Osteocyte (in vitro differentiated cells): ENCODE measurements around the gene DNASE2B. TPM values are rescaled to one million over a fixed set of nuclear protein-coding genes. Genes with fewer than 3 reads are reported as not detected.

Experiments
- DNase-seq: peaks from one replicate; pipeline ENCODE4 v3.0.0; 2021; ENCODE audit warnings: mixed read lengths; ENCODE audit not compliant: unreplicated experiment; ENCODE audit errors: extremely low spot score
- H3K27ac Mint-ChIP-seq: one replicate; pipeline ENCODE4 v1.8.0; 2021; ENCODE audit warnings: mild to moderate bottlenecking, mixed read lengths; ENCODE audit not compliant: unreplicated experiment
- H3K27me3 Mint-ChIP-seq: one replicate; pipeline ENCODE4 v1.8.0; 2021; ENCODE audit warnings: mixed read lengths; ENCODE audit not compliant: unreplicated experiment
- H3K36me3 Mint-ChIP-seq: one replicate; pipeline ENCODE4 v1.8.0; 2021; ENCODE audit warnings: mixed read lengths; ENCODE audit not compliant: unreplicated experiment
- H3K4me1 Mint-ChIP-seq: one replicate; pipeline ENCODE4 v1.8.0; 2021; ENCODE audit warnings: mixed read lengths; ENCODE audit not compliant: unreplicated experiment
- H3K4me3 Mint-ChIP-seq: one replicate; pipeline ENCODE4 v1.8.0; 2021; ENCODE audit warnings: mild to moderate bottlenecking, moderate library complexity, mixed read lengths; ENCODE audit not compliant: unreplicated experiment
- H3K9me3 Mint-ChIP-seq: one replicate; pipeline ENCODE4 v1.8.0; 2021; ENCODE audit warnings: mixed read lengths; ENCODE audit not compliant: unreplicated experiment
- total RNA-seq: library from RNA; stranded (reverse); gene quantifications from 2 replicates; pipeline ENCODE4 v1.2.1, GENCODE V29; 2021
- TF ChIP-seq, protein P1 (sequence below): fragments of 200-600 bp; sonication (generic); IDR thresholded peaks from 2 replicates; pipeline ENCODE4 v1.5.0; 2021; ENCODE audit warnings: antibody characterized with exemption, mild to moderate bottlenecking, moderate library complexity

Gene DNASE2B
- total RNA-seq, 1 donor from 2014 or later = not detected

DNA sequence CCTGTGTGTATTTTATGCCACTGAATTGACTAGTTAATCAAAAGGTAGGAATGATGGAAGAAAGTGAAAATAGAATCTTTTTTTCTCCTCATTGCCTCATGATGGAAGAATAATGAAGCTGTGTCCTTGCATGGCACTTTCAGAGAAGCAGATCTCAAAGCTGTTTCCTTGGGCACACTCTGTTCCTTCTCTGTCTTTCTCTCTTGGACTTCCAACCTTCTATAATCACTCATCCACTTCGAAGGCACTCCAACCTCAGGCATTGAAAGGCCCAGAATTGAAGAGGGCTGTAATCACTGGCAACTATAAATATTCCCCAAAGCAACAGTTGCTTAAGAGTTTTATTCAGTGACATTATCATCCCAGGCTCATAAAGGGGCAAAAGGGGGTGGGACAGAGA, 31.1 kb upstream of the DNASE2B start:
- Mint-ChIP-seq H3K27ac (no peak overlapping the region), H3K9me3 (peaks cover 8% of the 10 kb centered on the region), H3K36me3 (no peaks in the 10 kb centered on the region), H3K4me3 (no peak overlapping the region), H3K4me1 (peaks cover 12% of the 10 kb centered on the region), H3K27me3 (no peaks in the 10 kb centered on the region)
- no peak for DNase-seq
- TF ChIP-seq, protein P1, sequence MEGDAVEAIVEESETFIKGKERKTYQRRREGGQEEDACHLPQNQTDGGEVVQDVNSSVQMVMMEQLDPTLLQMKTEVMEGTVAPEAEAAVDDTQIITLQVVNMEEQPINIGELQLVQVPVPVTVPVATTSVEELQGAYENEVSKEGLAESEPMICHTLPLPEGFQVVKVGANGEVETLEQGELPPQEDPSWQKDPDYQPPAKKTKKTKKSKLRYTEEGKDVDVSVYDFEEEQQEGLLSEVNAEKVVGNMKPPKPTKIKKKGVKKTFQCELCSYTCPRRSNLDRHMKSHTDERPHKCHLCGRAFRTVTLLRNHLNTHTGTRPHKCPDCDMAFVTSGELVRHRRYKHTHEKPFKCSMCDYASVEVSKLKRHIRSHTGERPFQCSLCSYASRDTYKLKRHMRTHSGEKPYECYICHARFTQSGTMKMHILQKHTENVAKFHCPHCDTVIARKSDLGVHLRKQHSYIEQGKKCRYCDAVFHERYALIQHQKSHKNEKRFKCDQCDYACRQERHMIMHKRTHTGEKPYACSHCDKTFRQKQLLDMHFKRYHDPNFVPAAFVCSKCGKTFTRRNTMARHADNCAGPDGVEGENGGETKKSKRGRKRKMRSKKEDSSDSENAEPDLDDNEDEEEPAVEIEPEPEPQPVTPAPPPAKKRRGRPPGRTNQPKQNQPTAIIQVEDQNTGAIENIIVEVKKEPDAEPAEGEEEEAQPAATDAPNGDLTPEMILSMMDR = no peak

DNA sequence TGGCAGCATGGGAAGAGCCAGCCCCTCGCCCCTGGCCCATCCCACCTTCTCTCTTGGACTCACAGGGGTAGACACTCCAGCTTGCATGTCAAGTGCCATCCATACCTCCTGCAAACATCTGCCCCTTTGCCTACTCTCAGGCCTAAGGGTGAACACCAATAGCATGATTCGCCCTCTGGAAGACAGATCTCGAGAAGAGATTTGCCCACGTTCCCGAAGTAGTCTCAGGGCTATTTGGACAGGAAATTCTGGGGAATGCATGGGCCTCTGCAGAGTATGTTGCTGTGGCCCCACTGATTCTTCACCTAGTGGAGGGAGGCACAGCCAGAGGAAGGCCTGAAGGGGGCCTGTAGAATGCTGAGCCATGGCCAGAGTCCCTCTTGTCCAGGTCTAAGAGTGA, 29.8 kb upstream of the DNASE2B start:
- peaks cover 12% of the 10 kb centered on the region for H3K4me1 Mint-ChIP-seq
- no peak overlapping the region for H3K27ac Mint-ChIP-seq
- H3K36me3 Mint-ChIP-seq = no peaks in the 10 kb centered on the region
- no peak for DNase-seq
- H3K4me3 Mint-ChIP-seq = no peak overlapping the region
- TF ChIP-seq, protein P1 = no peak
- H3K9me3 Mint-ChIP-seq = peaks cover 8% of the 10 kb centered on the region
- H3K27me3 Mint-ChIP-seq = no peaks in the 10 kb centered on the region

DNA sequence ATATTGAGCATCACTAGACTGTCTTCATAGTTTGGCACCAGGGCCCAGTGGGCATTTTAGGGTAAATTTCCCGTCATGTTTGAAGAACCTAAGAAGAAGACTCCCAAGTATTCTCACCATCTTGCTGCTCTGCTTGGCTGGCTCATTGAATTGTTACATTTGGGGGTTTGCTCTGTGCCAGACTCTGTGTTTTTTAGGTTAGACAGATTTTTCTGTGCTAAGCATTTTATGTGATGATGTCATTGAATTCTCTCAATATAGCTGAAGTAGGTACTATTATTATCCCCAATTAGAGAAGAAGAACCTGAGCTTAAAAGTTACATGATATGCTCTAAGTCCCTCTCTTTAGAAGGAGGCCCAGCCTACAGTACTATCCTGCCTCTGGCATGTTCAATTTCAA, 28.0 kb upstream of the DNASE2B start:
- H3K27ac Mint-ChIP-seq = no peak overlapping the region
- peaks cover 8% of the 10 kb centered on the region for H3K9me3 Mint-ChIP-seq
- H3K4me3 Mint-ChIP-seq = no peak overlapping the region
- H3K4me1 Mint-ChIP-seq = peaks cover 10% of the 10 kb centered on the region
- H3K36me3 Mint-ChIP-seq = no peaks in the 10 kb centered on the region
- DNase-seq = no peak
- H3K27me3 Mint-ChIP-seq = peaks cover 2% of the 10 kb centered on the region
- TF ChIP-seq, protein P1 = no peak

DNA sequence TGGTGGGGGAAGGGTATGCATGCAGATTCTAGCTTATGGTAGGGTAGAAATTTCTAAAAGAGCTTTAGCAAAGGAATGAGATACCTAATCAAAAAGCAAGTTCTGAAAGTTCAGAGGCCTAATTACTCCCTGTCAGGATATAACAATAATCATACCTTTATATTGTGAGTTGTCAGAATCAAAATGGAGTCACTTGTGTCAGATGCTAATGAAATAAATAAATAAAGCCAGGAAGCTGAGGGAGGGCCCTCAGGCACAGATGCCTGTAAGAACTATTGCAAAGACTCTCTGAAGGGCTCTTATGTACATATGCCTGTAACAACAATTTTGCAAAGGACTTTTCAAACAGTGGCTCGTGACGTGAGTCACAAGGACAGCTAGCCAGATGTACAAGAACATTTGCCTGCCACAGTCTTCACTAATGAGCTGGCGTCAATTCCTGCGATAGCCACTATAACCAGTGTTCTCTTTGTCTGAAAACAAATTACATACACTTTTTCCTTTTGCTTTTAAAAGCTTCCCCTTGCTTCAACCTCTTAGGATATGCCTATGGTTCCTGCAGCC, 27.4 kb upstream of the DNASE2B start:
- DNase-seq = no peak
- H3K27me3 Mint-ChIP-seq = peaks cover 2% of the 10 kb centered on the region
- no peak overlapping the region for H3K27ac Mint-ChIP-seq
- peaks cover 8% of the 10 kb centered on the region for H3K9me3 Mint-ChIP-seq
- no peaks in the 10 kb centered on the region for H3K36me3 Mint-ChIP-seq
- H3K4me1 Mint-ChIP-seq = peaks cover 4% of the 10 kb centered on the region
- TF ChIP-seq, protein P1 = no peak
- no peak overlapping the region for H3K4me3 Mint-ChIP-seq

DNA sequence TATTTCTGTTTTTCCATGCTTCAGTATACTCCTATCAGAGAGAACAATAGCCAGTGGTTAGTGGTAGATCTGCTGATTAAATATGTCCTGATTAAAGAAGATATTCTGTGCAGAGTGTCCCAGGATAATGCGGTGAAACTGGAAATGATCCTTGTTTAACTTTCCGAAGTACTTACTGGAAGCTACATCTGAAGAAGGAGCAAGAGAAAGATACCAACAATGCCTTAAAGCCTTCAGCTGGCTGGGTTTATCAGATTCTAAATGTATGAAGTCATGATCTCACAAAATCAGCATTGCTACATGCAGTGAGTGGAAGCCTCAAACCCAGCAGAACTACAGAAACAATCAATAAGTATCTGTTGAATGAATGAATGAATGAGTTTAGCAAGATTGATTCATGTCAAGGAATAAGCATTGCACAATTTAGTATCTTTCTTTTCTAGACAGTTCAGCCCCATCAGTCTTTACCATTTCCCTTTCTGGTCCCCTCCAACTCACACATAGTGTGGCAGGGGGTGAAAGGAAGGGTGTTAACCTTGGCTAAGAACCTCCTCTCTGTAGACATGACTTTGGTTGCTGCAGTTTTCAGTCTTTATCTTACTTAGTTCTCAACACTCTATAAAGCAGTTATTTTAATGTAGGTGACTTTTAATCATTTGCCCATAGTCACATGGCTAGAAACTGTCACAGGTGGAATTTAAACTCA, 24.7 kb upstream of the DNASE2B start:
- Mint-ChIP-seq H3K4me1 (no peaks in the 10 kb centered on the region), H3K36me3 (no peaks in the 10 kb centered on the region), H3K27ac (no peak overlapping the region), H3K9me3 (no peaks in the 10 kb centered on the region), H3K27me3 (peaks cover 4% of the 10 kb centered on the region), H3K4me3 (no peak overlapping the region)
- TF ChIP-seq, protein P1 = no peak
- no peak for DNase-seq
